ENCODE data around the gene MYO9B.

The MYO9B gene

GRCh38 chr19:17113127-17113785, 37.7 kb downstream of the MYO9B start:
- no peak for TF ChIP-seq CTCF (IDR thresholded peaks at IDR 0.05; ENCODE audit: low read depth, low read length, missing control alignments)
- no peak for DNase-seq (ENCODE audit: extremely low read depth, low read depth)
- H3K4me3 ChIP-seq (replicated peaks; ENCODE audit: low read depth, low read length): no peak overlapping the region

GRCh38 chr19:17114414-17114831, 38.8 kb downstream of the MYO9B start:
- no peak for DNase-seq (ENCODE audit: extremely low read depth, low read depth)
- H3K4me3 ChIP-seq (replicated peaks; ENCODE audit: low read depth, low read length): no peak overlapping the region
- TF ChIP-seq CTCF (IDR thresholded peaks at IDR 0.05; ENCODE audit: low read depth, low read length, missing control alignments): no peak

GRCh38 chr19:17116996-17117702, 41.6 kb downstream of the MYO9B start:
- TF ChIP-seq CTCF (IDR thresholded peaks at IDR 0.05; ENCODE audit: low read depth, low read length, missing control alignments): no peak

GRCh38 chr19:17118957-17119356, 43.4 kb downstream of the MYO9B start:
- TF ChIP-seq CTCF (IDR thresholded peaks at IDR 0.05; ENCODE audit: low read depth, low read length, missing control alignments): no peak
- H3K4me3 ChIP-seq (replicated peaks; ENCODE audit: low read depth, low read length): no peak overlapping the region

More at GRCh38 chr19:17116996-17117702, 41.6 kb downstream of the MYO9B start:
- DNase-seq (ENCODE audit: extremely low read depth, low read depth): no peak
- H3K4me3 ChIP-seq (replicated peaks; ENCODE audit: low read depth, low read length): no peak overlapping the region

GRCh38 chr19:17121736-17122293, 46.2 kb downstream of the MYO9B start:
- DNase-seq (ENCODE audit: extremely low read depth, low read depth): no peak
- no peak overlapping the region for H3K4me3 ChIP-seq (replicated peaks; ENCODE audit: low read depth, low read length)
- no peak for TF ChIP-seq CTCF (IDR thresholded peaks at IDR 0.05; ENCODE audit: low read depth, low read length, missing control alignments)

More at GRCh38 chr19:17118957-17119356, 43.4 kb downstream of the MYO9B start:
- DNase-seq (ENCODE audit: extremely low read depth, low read depth): no peak

GRCh38 chr19:17123041-17123440, 47.5 kb downstream of the MYO9B start:
- no peak for DNase-seq (ENCODE audit: extremely low read depth, low read depth)
- no peak for TF ChIP-seq CTCF (IDR thresholded peaks at IDR 0.05; ENCODE audit: low read depth, low read length, missing control alignments)
- H3K4me3 ChIP-seq (replicated peaks; ENCODE audit: low read depth, low read length): no peak overlapping the region
